SU-DHL-6 (cell line): ENCODE data around the gene E2F6.

Experiments used
- EZH2phosphoT487 ChIP-seq: fragments of 200-600 bp; sonication (generic), shearing (Covaris generic); conservative IDR thresholded peaks from 2 replicates; pipeline ENCODE4 v1.6.1; 2018; ENCODE audit warnings: mild to moderate bottlenecking, antibody characterized with exemption, low read length, moderate library complexity, mixed read lengths
- TF ChIP-seq, protein P1 (sequence below): fragments of 200-600 bp; sonication (generic); IDR thresholded peaks from one replicate; pipeline ENCODE4 v1.5.1; 2017; ENCODE audit warnings: antibody characterized with exemption, mild to moderate bottlenecking, low read length, moderate library complexity; ENCODE audit not compliant: insufficient read depth, poor library complexity, severe bottlenecking

DNA sequence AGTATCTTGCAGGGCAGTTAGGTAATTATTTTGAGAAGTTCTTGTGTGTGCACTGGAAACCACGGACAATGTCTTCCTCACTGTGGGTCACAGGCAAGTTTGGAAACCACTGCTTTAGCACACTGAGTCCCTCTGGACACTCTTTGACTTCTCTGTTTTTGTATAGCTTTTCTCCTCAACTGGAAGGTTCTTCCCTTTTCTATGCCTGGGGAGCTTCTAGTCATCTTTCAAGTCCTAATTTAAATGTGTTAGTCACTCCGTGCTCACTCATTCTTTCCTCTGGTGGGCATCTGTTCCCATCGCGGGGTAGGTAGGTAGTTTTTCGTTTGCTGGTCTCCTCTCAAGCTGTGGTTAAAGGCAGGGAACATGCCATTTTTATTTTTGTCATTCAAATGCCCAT, 32.1 kb downstream of the E2F6 start:
- TF ChIP-seq, protein P1, sequence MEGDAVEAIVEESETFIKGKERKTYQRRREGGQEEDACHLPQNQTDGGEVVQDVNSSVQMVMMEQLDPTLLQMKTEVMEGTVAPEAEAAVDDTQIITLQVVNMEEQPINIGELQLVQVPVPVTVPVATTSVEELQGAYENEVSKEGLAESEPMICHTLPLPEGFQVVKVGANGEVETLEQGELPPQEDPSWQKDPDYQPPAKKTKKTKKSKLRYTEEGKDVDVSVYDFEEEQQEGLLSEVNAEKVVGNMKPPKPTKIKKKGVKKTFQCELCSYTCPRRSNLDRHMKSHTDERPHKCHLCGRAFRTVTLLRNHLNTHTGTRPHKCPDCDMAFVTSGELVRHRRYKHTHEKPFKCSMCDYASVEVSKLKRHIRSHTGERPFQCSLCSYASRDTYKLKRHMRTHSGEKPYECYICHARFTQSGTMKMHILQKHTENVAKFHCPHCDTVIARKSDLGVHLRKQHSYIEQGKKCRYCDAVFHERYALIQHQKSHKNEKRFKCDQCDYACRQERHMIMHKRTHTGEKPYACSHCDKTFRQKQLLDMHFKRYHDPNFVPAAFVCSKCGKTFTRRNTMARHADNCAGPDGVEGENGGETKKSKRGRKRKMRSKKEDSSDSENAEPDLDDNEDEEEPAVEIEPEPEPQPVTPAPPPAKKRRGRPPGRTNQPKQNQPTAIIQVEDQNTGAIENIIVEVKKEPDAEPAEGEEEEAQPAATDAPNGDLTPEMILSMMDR: no peak
- no peak for TF ChIP-seq EZH2phosphoT487
